HuH-7.5 (cell line): ENCODE measurements around the gene CHRNB1.

ENCODE experiments used
- DNase-seq: peaks from one replicate; pipeline ENCODE4 v3.0.0; 2011; ENCODE audit warnings: low spot score

Gene CHRNB1

DNA sequence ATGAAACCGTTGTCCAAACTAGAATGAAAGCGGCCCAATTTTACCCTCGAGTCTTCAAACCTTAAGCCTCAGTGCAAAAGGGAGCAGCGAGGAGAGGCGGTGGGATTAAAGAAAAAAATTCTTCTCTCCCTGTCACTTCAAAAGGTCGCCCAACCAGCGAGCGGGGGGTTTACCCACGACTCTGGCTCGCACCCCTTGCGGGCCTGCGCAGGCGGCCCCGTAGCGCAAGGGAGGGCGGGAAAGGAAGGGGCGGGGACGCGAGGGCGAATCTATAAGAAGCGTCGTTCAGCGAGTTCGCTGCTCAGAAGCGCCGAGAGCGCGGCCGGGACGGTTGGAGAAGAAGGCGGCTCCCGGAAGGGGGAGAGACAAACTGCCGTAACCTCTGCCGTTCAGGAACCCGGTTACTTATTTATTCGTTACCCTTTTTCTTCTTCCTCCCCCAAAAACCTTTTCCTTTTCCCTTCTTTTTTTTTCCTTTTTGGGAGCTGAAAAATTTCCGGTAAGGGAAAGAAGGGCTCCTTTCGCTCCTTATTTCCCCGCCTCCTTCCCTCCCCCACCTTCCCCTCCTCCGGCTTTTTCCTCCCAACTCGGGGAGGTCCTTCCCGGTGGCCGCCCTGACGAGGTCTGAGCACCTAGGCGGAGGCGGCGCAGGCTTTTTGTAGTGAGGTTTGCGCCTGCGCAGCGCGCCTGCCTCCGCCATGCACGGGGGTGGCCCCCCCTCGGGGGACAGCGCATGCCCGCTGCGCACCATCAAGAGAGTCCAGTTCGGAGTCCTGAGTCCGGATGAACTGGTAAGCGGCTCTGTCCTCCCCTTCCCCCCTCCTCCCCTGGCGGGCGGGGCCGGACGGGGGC, 39.4 kb downstream of the CHRNB1 start, which contains the start of gene POLR2A:
Gene POLR2A, plus strand, starts transcription at position 300 of the 852 bp plus-strand sequence.
- DNase-seq = peak; percentile 94

DNA sequence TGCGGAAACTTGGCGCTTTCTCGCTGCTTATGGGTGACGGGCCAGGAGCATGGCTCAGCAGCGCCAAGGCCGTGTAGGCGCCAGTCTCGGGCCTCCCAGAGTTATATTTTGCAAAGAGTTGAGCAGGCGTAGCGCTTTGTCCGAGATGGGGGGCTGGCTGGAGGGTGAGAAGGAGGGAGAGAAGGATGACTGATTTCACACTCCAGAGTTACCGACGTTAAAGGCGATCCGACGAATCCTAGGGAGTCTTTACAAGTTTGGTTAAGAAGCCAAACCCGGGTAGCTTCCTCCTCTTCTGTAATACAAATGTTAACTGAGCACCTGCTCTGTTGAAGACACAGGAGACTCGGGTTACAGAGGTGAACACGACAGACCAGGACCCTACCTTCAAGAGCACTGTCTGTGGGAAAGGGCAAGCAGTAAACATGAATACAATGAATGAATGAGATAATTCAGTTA, 40.1 kb downstream of the CHRNB1 start:
- DNase-seq = no peak

DNA sequence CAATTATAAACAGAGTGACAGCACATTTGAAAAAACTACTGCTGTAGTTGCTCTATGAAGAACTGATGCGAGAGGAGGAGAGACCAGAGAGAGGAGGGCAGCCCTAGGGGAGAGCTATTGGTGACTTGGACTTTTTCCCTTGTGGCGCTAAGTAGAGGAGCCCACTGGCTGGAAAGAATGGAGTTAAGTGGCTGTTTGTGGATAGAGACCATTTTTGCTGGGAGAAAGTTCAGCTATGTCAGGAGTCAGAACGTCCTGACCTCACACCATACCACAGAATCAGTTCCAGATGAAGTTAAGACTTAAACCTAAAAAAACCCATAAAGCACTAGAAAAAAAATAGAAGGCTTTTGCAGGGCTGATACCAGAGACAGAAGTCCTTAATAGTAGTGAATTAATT, 41.3 kb downstream of the CHRNB1 start:
- no peak for DNase-seq

DNA sequence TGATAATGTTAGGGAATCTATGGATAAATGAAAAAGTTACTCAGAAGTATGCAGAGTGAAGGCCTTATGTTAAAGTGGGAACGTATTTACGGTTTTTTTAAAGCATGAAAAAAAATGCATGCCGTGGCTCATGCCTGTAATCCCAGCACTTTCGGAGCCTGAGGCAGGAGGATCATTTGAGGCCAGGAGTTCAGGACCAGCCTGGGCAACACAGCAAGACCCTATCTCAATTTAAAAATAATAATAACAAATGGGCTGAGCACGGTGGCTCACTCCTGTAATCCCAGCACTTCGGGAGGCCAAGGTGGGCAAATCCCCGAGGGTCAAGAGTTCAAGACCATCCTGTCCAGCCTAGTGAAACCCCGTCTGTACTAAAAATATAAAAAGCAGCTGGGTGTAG, 45.3 kb downstream of the CHRNB1 start:
- no peak for DNase-seq

DNA sequence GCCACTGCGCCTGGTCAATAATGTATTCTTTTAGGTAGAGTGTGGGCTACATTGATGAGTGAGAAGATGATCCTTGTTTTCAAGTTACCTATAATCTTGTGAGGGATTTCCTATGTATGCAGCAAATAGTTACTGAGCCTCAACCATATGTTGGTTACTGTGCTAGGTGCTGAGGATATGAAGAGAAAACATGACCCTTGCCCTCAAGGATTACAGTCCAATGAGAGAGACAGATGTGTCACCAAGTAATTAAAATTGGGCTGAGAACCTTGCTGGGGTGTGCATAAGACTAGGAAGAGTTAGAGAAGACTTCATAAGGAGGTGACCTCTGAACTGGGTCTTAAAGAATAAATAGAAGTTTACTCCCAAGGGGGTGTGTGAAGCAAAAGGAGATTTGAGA, 46.7 kb downstream of the CHRNB1 start:
- no peak for DNase-seq

GRCh38 chr17:7493941-7494340, 49.1 kb downstream of the CHRNB1 start:
- no peak for DNase-seq

DNA sequence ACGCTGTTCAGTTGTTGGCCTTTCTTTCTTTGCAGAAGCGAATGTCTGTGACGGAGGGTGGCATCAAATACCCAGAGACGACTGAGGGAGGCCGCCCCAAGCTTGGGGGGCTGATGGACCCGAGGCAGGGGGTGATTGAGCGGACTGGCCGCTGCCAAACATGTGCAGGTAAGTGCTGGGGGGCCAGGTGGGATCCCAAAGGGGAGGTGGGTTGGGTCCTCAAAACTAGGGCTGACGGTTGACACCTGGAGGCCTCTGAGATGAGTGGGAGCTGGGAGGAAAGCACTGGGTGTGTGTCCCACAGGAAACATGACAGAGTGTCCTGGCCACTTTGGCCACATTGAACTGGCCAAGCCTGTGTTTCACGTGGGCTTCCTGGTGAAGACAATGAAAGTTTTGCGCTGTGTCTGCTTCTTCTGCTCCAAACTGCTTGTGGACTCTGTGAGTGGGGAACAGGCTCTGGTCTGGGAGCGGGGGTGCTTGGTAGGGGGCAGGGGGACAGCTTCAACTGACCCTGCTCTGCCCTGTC, 51.1 kb downstream of the CHRNB1 start:
- DNase-seq = no peak

- no peak for DNase-seq
Observed at GRCh38 chr17:7496470-7497183, 51.8 kb downstream of the CHRNB1 start.

- DNase-seq = no peak
Observed at GRCh38 chr17:7497228-7497627, 52.4 kb downstream of the CHRNB1 start.

DNA sequence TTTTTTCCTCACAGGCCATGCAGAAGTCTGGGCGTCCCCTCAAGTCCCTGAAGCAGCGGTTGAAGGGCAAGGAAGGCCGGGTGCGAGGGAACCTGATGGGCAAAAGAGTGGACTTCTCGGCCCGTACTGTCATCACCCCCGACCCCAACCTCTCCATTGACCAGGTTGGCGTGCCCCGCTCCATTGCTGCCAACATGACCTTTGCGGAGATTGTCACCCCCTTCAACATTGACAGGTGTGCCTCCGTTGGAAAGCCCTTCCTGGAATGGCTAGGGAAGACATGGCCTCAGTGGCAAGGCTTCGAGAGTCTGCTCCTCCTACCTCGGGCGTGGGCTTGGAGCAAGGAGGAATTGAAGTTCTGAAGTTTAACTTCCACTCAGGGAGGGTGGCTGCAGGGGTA, 52.8 kb downstream of the CHRNB1 start:
- no peak for DNase-seq

GRCh38 chr17:7499161-7499560, 54.3 kb downstream of the CHRNB1 start:
- DNase-seq = no peak

- DNase-seq = no peak
Observed at GRCh38 chr17:7501729-7502128, 56.9 kb downstream of the CHRNB1 start.

GRCh38 chr17:7502171-7502847, 57.4 kb downstream of the CHRNB1 start:
- no peak for DNase-seq

GRCh38 chr17:7502987-7503386, 58.1 kb downstream of the CHRNB1 start:
- DNase-seq = no peak

GRCh38 chr17:7503521-7503920, 58.7 kb downstream of the CHRNB1 start:
- DNase-seq = no peak
